Measurements from ENCODE around the gene ZHX3. TPM values are rescaled to one million over a fixed set of nuclear protein-coding genes. Genes with fewer than 3 reads are reported as not detected.

Gene ZHX3
- total RNA-seq, 1 donor = 36.6 TPM

GRCh38 chr20:41308290-41308711, 9.2 kb downstream of the ZHX3 start:
- Histone ChIP-seq H3K9me3 (ENCODE audit: low read depth, low read length) (no peaks in the 10 kb centered on the region), H2AFZ (ENCODE audit: low read length) (no peak overlapping the region), H3K27ac (ENCODE audit: low read depth, low read length) (peak overlapping the region; percentile 95), H3K4me1 (ENCODE audit: insufficient read depth, low read length) (peaks cover 28% of the 10 kb centered on the region), H3K36me3 (ENCODE audit: insufficient read depth, low read length) (peaks cover 8% of the 10 kb centered on the region), H3K4me3 (ENCODE audit: insufficient read depth, low read length) (no peak overlapping the region), H4K20me1 (ENCODE audit: insufficient read depth, low read length) (peaks cover 21% of the 10 kb centered on the region), H3K27me3 (ENCODE audit: insufficient read depth, low read length) (no peaks in the 10 kb centered on the region), H3K79me2 (ENCODE audit: insufficient read depth, low read length) (peaks cover 91% of the 10 kb centered on the region), H3K4me2 (ENCODE audit: insufficient read depth, low read length) (peak overlapping the region; percentile 9)
- no peak for TF ChIP-seq CTCF (IDR thresholded peaks at IDR 0.05; ENCODE audit: extremely low read depth, low read depth, low read length)
- DNase-seq (ENCODE audit: insufficient read length, low spot score, missing footprints) = no peak

GRCh38 chr20:41307021-41307420, 10.5 kb downstream of the ZHX3 start:
- peaks cover 28% of the 10 kb centered on the region for H3K4me1 ChIP-seq (ENCODE audit: insufficient read depth, low read length)
- H3K27me3 ChIP-seq (ENCODE audit: insufficient read depth, low read length) = no peaks in the 10 kb centered on the region
- H3K9me3 ChIP-seq (ENCODE audit: low read depth, low read length) = no peaks in the 10 kb centered on the region
- H3K27ac ChIP-seq (ENCODE audit: low read depth, low read length) = peak overlapping the region; percentile 95
- H2AFZ ChIP-seq (ENCODE audit: low read length) = no peak overlapping the region
- no peak for TF ChIP-seq CTCF (IDR thresholded peaks at IDR 0.05; ENCODE audit: extremely low read depth, low read depth, low read length)
- no peak overlapping the region for H3K4me3 ChIP-seq (ENCODE audit: insufficient read depth, low read length)
- H3K4me2 ChIP-seq (ENCODE audit: insufficient read depth, low read length) = no peak overlapping the region
- H3K79me2 ChIP-seq (ENCODE audit: insufficient read depth, low read length) = peaks cover 91% of the 10 kb centered on the region
- H3K36me3 ChIP-seq (ENCODE audit: insufficient read depth, low read length) = peaks cover under 1% of the 10 kb centered on the region
- no peak for DNase-seq (ENCODE audit: insufficient read length, low spot score, missing footprints)
- H4K20me1 ChIP-seq (ENCODE audit: insufficient read depth, low read length) = peaks cover 22% of the 10 kb centered on the region

GRCh38 chr20:41306061-41306727, 11.3 kb downstream of the ZHX3 start:
- H3K4me1 ChIP-seq (ENCODE audit: insufficient read depth, low read length) = peaks cover 30% of the 10 kb centered on the region
- H2AFZ ChIP-seq (ENCODE audit: low read length) = no peak overlapping the region
- no peak overlapping the region for H3K4me3 ChIP-seq (ENCODE audit: insufficient read depth, low read length)
- no peaks in the 10 kb centered on the region for H3K36me3 ChIP-seq (ENCODE audit: insufficient read depth, low read length)
- no peak for DNase-seq (ENCODE audit: insufficient read length, low spot score, missing footprints)
- H3K27ac ChIP-seq (ENCODE audit: low read depth, low read length) = no peak overlapping the region
- H3K9me3 ChIP-seq (ENCODE audit: low read depth, low read length) = no peaks in the 10 kb centered on the region
- H3K4me2 ChIP-seq (ENCODE audit: insufficient read depth, low read length) = no peak overlapping the region
- H3K79me2 ChIP-seq (ENCODE audit: insufficient read depth, low read length) = peaks cover 88% of the 10 kb centered on the region
- no peak for TF ChIP-seq CTCF (IDR thresholded peaks at IDR 0.05; ENCODE audit: extremely low read depth, low read depth, low read length)
- peaks cover 24% of the 10 kb centered on the region for H4K20me1 ChIP-seq (ENCODE audit: insufficient read depth, low read length)
- no peaks in the 10 kb centered on the region for H3K27me3 ChIP-seq (ENCODE audit: insufficient read depth, low read length)

- Histone ChIP-seq H3K27me3 (ENCODE audit: insufficient read depth, low read length) (no peaks in the 10 kb centered on the region), H3K27ac (ENCODE audit: low read depth, low read length) (no peak overlapping the region), H3K36me3 (ENCODE audit: insufficient read depth, low read length) (no peaks in the 10 kb centered on the region), H3K9me3 (ENCODE audit: low read depth, low read length) (no peaks in the 10 kb centered on the region), H3K4me2 (ENCODE audit: insufficient read depth, low read length) (no peak overlapping the region), H4K20me1 (ENCODE audit: insufficient read depth, low read length) (peaks cover 34% of the 10 kb centered on the region), H3K4me3 (ENCODE audit: insufficient read depth, low read length) (no peak overlapping the region), H2AFZ (ENCODE audit: low read length) (no peak overlapping the region), H3K79me2 (ENCODE audit: insufficient read depth, low read length) (peaks cover 90% of the 10 kb centered on the region), H3K4me1 (ENCODE audit: insufficient read depth, low read length) (peaks cover 36% of the 10 kb centered on the region)
- no peak for DNase-seq (ENCODE audit: insufficient read length, low spot score, missing footprints)
- no peak for TF ChIP-seq CTCF (IDR thresholded peaks at IDR 0.05; ENCODE audit: extremely low read depth, low read depth, low read length)
Measured at GRCh38 chr20:41304424-41305079, 13.0 kb downstream of the ZHX3 start.
